Measurements from ENCODE around the gene SURF4. TPM values are rescaled to one million over a fixed set of nuclear protein-coding genes. Genes with fewer than 3 reads are reported as not detected.

SURF4 gene
- total and polyA plus RNA-seq, 2 of the 13 experiments (the other 11 are each of a cell fraction or from before 2014, with no cell fraction given): 220 to 265 TPM

GRCh38 chr9:133349965-133350616 is 25.8 kb downstream of the SURF4 start (continued):
- peak; percentile 57 for TF ChIP-seq RBFOX2 (IDR thresholded peaks at IDR 0.05; ENCODE audit: low read depth, low read length)
- TF ChIP-seq NRL (CRISPR knock-in tag; IDR thresholded peaks at IDR 0.05; ENCODE audit: borderline replicate concordance): 0 out of 2 replicates have a peak, but pooled peaks have one; percentile 48
- TF ChIP-seq ZNF3 (CRISPR knock-in tag; IDR thresholded peaks at IDR 0.05): no peak
- no peak for TF ChIP-seq ZNF703 (CRISPR knock-in tag; IDR thresholded peaks at IDR 0.05; ENCODE audit: borderline replicate concordance)
- TF ChIP-seq TFDP2 (CRISPR knock-in tag; IDR thresholded peaks at IDR 0.05): no peak
- no peak for TF ChIP-seq HOXD1 (CRISPR knock-in tag; IDR thresholded peaks at IDR 0.05)
- TF ChIP-seq SMYD3 (CRISPR knock-in tag; IDR thresholded peaks at IDR 0.05): no peak
- no peak for TF ChIP-seq MAF1 (CRISPR knock-in tag; IDR thresholded peaks at IDR 0.05; ENCODE audit: borderline replicate concordance)
- TF ChIP-seq ZNF704 (CRISPR knock-in tag; IDR thresholded peaks at IDR 0.05; ENCODE audit: borderline replicate concordance): no peak
